Uterus (tissue), 2 donors: Measurements from ENCODE around the gene ATP2C1.

Experiments used
- POLR2A ChIP-seq, 2 donors: fragments of 450-650 bp; IDR thresholded peaks; one replicate each; pipeline ENCODE4 v1.6.1; 2016; ENCODE audit warnings: antibody characterized with exemption in 2 of 2, mild to moderate bottlenecking in 1 of 2, moderate library complexity in 1 of 2
- TF ChIP-seq, protein P1 (sequence below), 4 experiments: fragments of 200-600 bp in 2 of 4; fragments of 450-650 bp in 2 of 4; sonication (generic) in 2 of 4; IDR thresholded peaks; one replicate each; pipeline ENCODE4 v1.5.1; 2016 to 2019; ENCODE audit warnings: antibody characterized with exemption in 4 of 4, mild to moderate bottlenecking in 2 of 4, moderate library complexity in 1 of 4

- TF ChIP-seq POLR2A (IDR thresholded peaks at IDR 0.05), result no peak
- TF ChIP-seq, protein P1, sequence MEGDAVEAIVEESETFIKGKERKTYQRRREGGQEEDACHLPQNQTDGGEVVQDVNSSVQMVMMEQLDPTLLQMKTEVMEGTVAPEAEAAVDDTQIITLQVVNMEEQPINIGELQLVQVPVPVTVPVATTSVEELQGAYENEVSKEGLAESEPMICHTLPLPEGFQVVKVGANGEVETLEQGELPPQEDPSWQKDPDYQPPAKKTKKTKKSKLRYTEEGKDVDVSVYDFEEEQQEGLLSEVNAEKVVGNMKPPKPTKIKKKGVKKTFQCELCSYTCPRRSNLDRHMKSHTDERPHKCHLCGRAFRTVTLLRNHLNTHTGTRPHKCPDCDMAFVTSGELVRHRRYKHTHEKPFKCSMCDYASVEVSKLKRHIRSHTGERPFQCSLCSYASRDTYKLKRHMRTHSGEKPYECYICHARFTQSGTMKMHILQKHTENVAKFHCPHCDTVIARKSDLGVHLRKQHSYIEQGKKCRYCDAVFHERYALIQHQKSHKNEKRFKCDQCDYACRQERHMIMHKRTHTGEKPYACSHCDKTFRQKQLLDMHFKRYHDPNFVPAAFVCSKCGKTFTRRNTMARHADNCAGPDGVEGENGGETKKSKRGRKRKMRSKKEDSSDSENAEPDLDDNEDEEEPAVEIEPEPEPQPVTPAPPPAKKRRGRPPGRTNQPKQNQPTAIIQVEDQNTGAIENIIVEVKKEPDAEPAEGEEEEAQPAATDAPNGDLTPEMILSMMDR (IDR thresholded peaks at IDR 0.05), result no peak
These were observed 9.6 kb downstream of the ATP2C1 start for GRCh38 chr3:130903412-130903908.
